Right lobe of liver (tissue), 6 donors: ENCODE data around the gene OR1M1. TPM values are rescaled to one million over a fixed set of nuclear protein-coding genes. Genes with fewer than 3 reads are reported as not detected.

Experiments used
- ATAC-seq, 4 donors: fragments of 200-7000 bp; cut with Tn5 transposase; one replicate each; pipeline ENCODE4 v1.9.1; 2020; ENCODE audit warnings: mild to moderate bottlenecking in 4 of 4, moderate library complexity in 4 of 4
- DNase-seq, 3 donors: peaks; one replicate each; pipeline ENCODE4 v3.0.0-alpha.2; 2020
- H3K27ac ChIP-seq, 3 donors: fragments of 200-600 bp; one replicate each; pipeline ENCODE4 v1.8.0; 2022
- H3K27me3 ChIP-seq, 2 donors: fragments of 200-600 bp; one replicate each; pipeline ENCODE4 v1.8.0; 2022
- H3K36me3 ChIP-seq, 4 donors: fragments of 200-600 bp; sonication (generic) in 1 of 4; one replicate each; pipeline versions ENCODE4 v1.5.1 to v1.8.0; 2017 to 2022; ENCODE audit warnings: control low read depth in 1 of 4
- H3K4me1 ChIP-seq, 4 donors: fragments of 200-600 bp; sonication (generic) in 1 of 4; one replicate each; pipeline versions ENCODE4 v1.5.1 to v1.8.0; 2017 to 2022; ENCODE audit warnings: control low read depth in 1 of 4
- H3K4me3 ChIP-seq, 3 donors: fragments of 200-600 bp; one replicate each; pipeline ENCODE4 v1.8.0; 2022
- H3K9me3 ChIP-seq, 4 donors: fragments of 200-600 bp; sonication (generic) in 1 of 4; one replicate each; pipeline versions ENCODE4 v1.5.1 to v1.8.0; 2017 to 2022; ENCODE audit warnings: control low read depth in 1 of 4
- POLR2A ChIP-seq: fragments of 450-650 bp; IDR thresholded peaks from one replicate; pipeline ENCODE4 v1.6.1; 2017; ENCODE audit warnings: antibody characterized with exemption, mild to moderate bottlenecking
- WGBS: methylation state at CpG from one replicate; pipeline ENCODE4 v1.1.6; 2018; ENCODE audit warnings: low coverage, low lambda C conversion rate; ENCODE audit not compliant: insufficient coverage; ENCODE audit errors: missing lambda C conversion rate; 5-methylcytosine and 5-hydroxymethylcytosine counted together
- intact Hi-C, 2 donors: fragments of 100-400 bp; cut with DNase I; formaldehyde crosslinking; loops; one replicate each; pipeline versions ENCODE4 v1.11.2 to v1.14.1; 2022
- small RNA-seq, 2 experiments: library from RNA; depleted of rRNA; stranded (forward); fragments of <200 nt; gene quantifications; one replicate each; pipeline ENCODE3, GENCODE V24; 2016
- total RNA-seq, 6 experiments: library from RNA; depleted of rRNA in 2 of 6; stranded (reverse); fragments of >200 nt in 2 of 6; fragmentation: NEBNext Ultra II Directional in 3 of 6; extraction: Animal tissue kit (Norgen Biotek cat#: 25700) in 3 of 6; gene quantifications; one replicate each; pipeline versions ENCODE4 v1.1.0 to v1.2.4, GENCODE V29; 2016 to 2023
- TF ChIP-seq, protein P1 (sequence below), 4 donors: fragments of 200-600 bp in 3 of 4; fragments of 450-650 bp in 1 of 4; IDR thresholded peaks; one replicate each; pipeline versions ENCODE4 v1.5.1 to v1.8.0; 2016 to 2022; ENCODE audit warnings: antibody characterized with exemption in 4 of 4, mild to moderate bottlenecking in 2 of 4
- donor health status: DM: no; HTN: yes; CAD: no.
- donor health status: DM: no; HTN: no; CAD: no.
- donor health status: DM: no; HTN: no; CAD: no.
- donor health status: DM: no; HTN: yes; CAD: no.
- donor health status: DM: no; HTN: yes; CAD: no.

Gene OR1M1
- total RNA-seq, 6 experiments from 2014 or later, result not detected

DNA sequence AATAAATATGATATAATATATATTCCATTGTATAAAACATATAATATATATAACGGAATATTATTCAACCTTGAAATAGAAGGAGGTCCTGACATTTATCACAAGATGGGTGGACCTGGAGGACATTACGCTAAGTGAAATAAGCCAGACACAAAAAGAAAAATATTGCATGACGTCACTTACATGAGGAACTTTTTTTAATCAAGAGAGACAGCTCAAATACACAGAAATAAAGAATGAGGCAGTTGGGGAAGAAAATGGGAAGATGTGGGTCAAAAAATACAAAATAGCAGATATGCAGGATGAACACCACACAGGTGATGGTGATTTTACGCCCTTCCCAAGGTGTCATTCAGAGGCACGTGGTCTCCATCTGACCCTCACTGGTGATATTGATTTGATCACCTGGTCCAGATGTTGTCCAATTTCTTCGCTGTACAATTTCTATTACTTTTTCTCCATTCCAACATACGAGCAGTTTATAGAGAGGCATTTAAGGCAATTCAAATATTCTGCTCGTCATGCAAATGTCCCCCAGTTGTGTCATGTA, 52.8 kb downstream of the OR1M1 start:
- peak in 2 of 4 donors; percentile 4 to 9 for ATAC-seq

DNA sequence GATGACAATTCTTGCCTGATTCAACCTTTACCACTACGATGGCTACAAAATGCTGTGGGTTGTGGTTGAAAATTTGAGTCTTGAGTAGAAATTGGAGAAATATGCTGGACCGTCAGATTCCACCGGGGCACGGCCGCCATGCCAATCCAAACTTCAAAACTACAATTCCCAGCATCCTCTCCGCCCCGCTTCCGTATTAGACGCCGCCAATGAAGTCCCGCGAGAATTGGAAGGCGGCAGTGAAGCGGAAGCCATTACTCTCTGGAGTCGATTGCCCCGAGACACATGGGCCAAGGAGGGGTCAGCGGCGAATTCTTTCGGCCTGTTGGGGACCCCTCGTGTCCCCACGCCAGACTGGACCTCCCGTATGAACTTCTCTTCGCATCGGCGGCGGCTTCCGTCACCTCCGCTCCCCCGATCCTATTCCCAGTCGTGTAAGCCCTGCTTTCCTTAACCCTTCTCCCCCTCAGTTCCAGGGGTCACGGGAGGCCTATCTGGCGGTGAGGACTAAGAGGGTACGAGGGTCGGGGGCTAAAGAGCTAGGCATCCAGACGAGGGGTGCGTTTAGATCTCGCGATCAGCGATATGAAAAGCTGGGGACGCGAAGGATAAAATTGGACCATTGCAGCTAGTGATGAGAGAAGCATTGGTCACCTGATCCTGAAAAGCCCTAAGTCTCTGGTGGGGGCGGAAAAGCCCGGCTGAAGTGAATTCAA, 53.5 kb downstream of the OR1M1 start, which contains the start of gene ZNF317:
Gene ZNF317, plus strand, starts transcription at position 239 of the 716 bp plus-strand sequence. CDS start 15,620 bp downstream, outside the sequence.
- intact Hi-C loops, result no loop called here
- 2% methylated on average over 25 of the region's 43 CpGs for WGBS
- ATAC-seq, result peak; percentile 95 to 98 (median 98)

More for the DNA sequence above, 52.8 kb downstream of the OR1M1 start:
- Histone ChIP-seq H3K36me3 (peaks cover 0 to 2% (median 0%) of the 10 kb centered on the region in 4 donors), H3K4me1 (peaks cover 0 to 14% (median 2%) of the 10 kb centered on the region in 4 donors), H3K9me3 (peaks cover 0 to 4% (median 1%) of the 10 kb centered on the region in 4 donors), H3K4me3 (peak overlapping the region; percentile 85 to 93 (median 90)), H3K27me3 (no peaks in the 10 kb centered on the region), H3K27ac (peak overlapping the region in 1 of 3 donors; percentile 78)
- WGBS, result 26% methylated on average over 8 of the region's 8 CpGs
- intact Hi-C loops, result no loop called here
- TF ChIP-seq, protein P1, sequence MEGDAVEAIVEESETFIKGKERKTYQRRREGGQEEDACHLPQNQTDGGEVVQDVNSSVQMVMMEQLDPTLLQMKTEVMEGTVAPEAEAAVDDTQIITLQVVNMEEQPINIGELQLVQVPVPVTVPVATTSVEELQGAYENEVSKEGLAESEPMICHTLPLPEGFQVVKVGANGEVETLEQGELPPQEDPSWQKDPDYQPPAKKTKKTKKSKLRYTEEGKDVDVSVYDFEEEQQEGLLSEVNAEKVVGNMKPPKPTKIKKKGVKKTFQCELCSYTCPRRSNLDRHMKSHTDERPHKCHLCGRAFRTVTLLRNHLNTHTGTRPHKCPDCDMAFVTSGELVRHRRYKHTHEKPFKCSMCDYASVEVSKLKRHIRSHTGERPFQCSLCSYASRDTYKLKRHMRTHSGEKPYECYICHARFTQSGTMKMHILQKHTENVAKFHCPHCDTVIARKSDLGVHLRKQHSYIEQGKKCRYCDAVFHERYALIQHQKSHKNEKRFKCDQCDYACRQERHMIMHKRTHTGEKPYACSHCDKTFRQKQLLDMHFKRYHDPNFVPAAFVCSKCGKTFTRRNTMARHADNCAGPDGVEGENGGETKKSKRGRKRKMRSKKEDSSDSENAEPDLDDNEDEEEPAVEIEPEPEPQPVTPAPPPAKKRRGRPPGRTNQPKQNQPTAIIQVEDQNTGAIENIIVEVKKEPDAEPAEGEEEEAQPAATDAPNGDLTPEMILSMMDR (IDR thresholded peaks at IDR 0.05), result no peak
- no peak for DNase-seq

DNA sequence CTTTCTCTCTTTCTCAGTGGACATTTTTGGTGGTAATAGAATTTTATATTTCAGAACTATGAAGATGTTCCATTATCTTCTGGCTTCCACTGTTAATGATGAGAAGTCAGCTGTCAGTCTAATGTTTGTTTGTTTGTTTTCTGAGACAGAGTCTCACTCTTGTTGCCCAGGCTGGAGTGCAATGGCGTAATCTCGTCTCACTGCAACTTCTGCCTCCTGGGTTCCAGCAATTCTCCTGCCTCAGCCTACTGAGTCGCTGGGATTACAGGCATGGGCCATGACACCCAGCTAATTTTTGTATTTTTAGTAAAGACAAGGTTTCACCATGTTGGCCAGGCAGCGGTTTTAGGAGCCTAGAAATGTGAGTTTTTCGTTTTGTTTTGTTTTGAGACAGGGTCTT, 58.1 kb downstream of the OR1M1 start:
- peaks cover 0 to 2% (median 0%) of the 10 kb centered on the region in 4 donors for H3K36me3 ChIP-seq
- no peaks in the 10 kb centered on the region for H3K27me3 ChIP-seq
- ATAC-seq (no peak), DNase-seq (no peak)
- peaks cover 0 to 9% (median 3%) of the 10 kb centered on the region in 4 donors for H3K9me3 ChIP-seq
- TF ChIP-seq POLR2A, result no peak
- TF ChIP-seq, protein P1 (IDR thresholded peaks at IDR 0.05), result no peak
- peaks cover 0 to 11% (median 2%) of the 10 kb centered on the region in 4 donors for H3K4me1 ChIP-seq
- intact Hi-C loops, result no loop called here
- no peak overlapping the region for H3K4me3 ChIP-seq
- WGBS, result 98% methylated on average over 5 of the region's 5 CpGs
- H3K27ac ChIP-seq, result no peak overlapping the region

More for the DNA sequence above, 53.5 kb downstream of the OR1M1 start, which contains the start of gene ZNF317:
- Histone ChIP-seq H3K4me1 (peaks cover 0 to 14% (median 2%) of the 10 kb centered on the region in 4 donors), H3K27me3 (no peaks in the 10 kb centered on the region), H3K27ac (peak within 1 kb of the TSS; percentile 76 to 88 (median 78)), H3K9me3 (peaks cover 0 to 9% (median 3%) of the 10 kb centered on the region in 4 donors), H3K36me3 (peaks cover 0 to 2% (median 0%) of the 10 kb centered on the region in 4 donors), H3K4me3 (peak within 1 kb of the TSS; percentile 85 to 93 (median 90))
- peak; percentile 45 for TF ChIP-seq POLR2A
- TF ChIP-seq, protein P1 (IDR thresholded peaks at IDR 0.05), result no peak
- DNase-seq, result peak; percentile 90 to 93 (median 93)

Small RNA genes lying within 50 kb of the gene (small RNA-seq; reads per million reads assigned to genes)
- gene OR1M4P, result 0 reads per million in 2 experiments

Other genes starting within 250 kb of the OR1M1 start
- under 1 TPM in 2 of 6 experiments, not detected in 4; under 0.01 to 0.06 TPM for gene MUC16, start 76.7 kb upstream of the OR1M1 start, total RNA-seq
- gene OR7G2, start 20.4 kb downstream of the OR1M1 start, total RNA-seq, result not detected
- gene OR7G1, start 28.7 kb downstream of the OR1M1 start, total RNA-seq, result not detected
- gene OR7G3, start 39.9 kb downstream of the OR1M1 start, total RNA-seq, result not detected
- gene ZNF317, start 53.3 kb downstream of the OR1M1 start, total RNA-seq, result 10 to 100 TPM in 5 of 6 experiments, 1 to 10 TPM in 1; 7.6 to 17.9 (median 12.1) TPM
- under 1 TPM in 1 of 6 experiments, not detected in 5; 0.09 TPM for gene OR7D2, start 91.9 kb downstream of the OR1M1 start, total RNA-seq
- gene OR7D4, start 132.5 kb downstream of the OR1M1 start, total RNA-seq, result not detected
- gene OR7E24, start 163.9 kb downstream of the OR1M1 start, total RNA-seq, result not detected
- 1 to 10 TPM in 5 of 6 experiments, under 1 TPM in 1; 0.48 to 7.8 (median 2.3) TPM for gene ZNF699, start 222.8 kb downstream of the OR1M1 start, total RNA-seq
- 1 to 10 TPM; 1.7 to 7.8 (median 4.0) TPM for gene ZNF559, start 237.1 kb downstream of the OR1M1 start, total RNA-seq